ENCODE data around the gene PGAP3. TPM values are rescaled to one million over a fixed set of nuclear protein-coding genes. Genes with fewer than 3 reads are reported as not detected.
A peak's percentile ranks its signal among the peaks of the same experiment; 100 is the strongest.

The PGAP3 gene
- total and polyA plus RNA-seq, 7 experiments from 2014 or later: 13.3 to 39.9 (median 34.4) TPM

DNA sequence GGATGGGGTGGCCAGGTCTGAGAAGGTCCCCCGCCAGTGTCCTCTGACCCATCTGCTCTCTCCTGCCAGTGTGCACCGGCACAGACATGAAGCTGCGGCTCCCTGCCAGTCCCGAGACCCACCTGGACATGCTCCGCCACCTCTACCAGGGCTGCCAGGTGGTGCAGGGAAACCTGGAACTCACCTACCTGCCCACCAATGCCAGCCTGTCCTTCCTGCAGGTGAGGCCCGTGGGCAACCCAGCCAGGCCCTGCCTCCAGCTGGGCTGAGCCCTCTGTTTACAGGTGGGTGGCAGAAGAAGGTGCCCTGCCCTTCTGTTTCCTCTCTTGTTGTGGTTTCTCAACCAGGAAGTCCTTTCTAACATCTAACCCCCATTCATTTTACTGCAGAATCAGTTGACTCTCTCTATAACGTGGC lies 19.1 kb upstream of the PGAP3 start:
- intact Hi-C loops (cut with micrococcal nuclease): no loop called here
- Mint-ChIP-seq H3K4me3 (peak overlapping the region; percentile 22 to 74 (median 55)), H3K27ac (peak overlapping the region in 7 of 9 donors; percentile 26 to 74 (median 42)), H3K27me3 (peaks cover 0 to 11% (median 0%) of the 10 kb centered on the region in 5 donors), H3K4me1 (peaks cover 15 to 41% (median 22%) of the 10 kb centered on the region in 7 donors), H3K9me3 (peaks cover 0 to 2% (median 0%) of the 10 kb centered on the region in 11 donors), H3K36me3 (no peaks in the 10 kb centered on the region)
- ChIA-PET CTCF (interaction anchor here (0.9 to 1.3 kb wide), 2 partner anchors 41 to 85 kb away, joined by 3 read pairs; no protein-coding TSS in a partner anchor), POLR2A (interaction anchor here (1.0 to 1.9 kb wide), 4 partner anchors 11 to 36 kb away, joined by 3 to 9 read pairs (median 6); partner anchors contain the start of genes MIEN1 and PGAP3)
- Histone ChIP-seq H3K4me1 (ENCODE audit: control insufficient read depth in 2 of 2, insufficient read depth in 2 of 2, low read length in 2 of 2) (peaks cover 7 to 16% of the 10 kb centered on the region in 2 donors), H3K4me3 (ENCODE audit: low read length) (no peak overlapping the region), H3K27me3 (ENCODE audit: control insufficient read depth in 2 of 2, insufficient read depth in 2 of 2, low read length in 2 of 2) (no peaks in the 10 kb centered on the region), H3K9me3 (ENCODE audit: control insufficient read depth in 2 of 3, low read length in 3 of 3) (no peaks in the 10 kb centered on the region), H3K27ac (ENCODE audit: low read depth, low read length) (no peak overlapping the region), H3K36me3 (ENCODE audit: control insufficient read depth in 2 of 3, insufficient read depth in 3 of 3, low read length in 3 of 3) (no peaks in the 10 kb centered on the region)
- DNase-seq: peak in 6 of 9 donors; percentile 11 to 39 (median 24)
- peak; percentile 54 for ATAC-seq

DNA sequence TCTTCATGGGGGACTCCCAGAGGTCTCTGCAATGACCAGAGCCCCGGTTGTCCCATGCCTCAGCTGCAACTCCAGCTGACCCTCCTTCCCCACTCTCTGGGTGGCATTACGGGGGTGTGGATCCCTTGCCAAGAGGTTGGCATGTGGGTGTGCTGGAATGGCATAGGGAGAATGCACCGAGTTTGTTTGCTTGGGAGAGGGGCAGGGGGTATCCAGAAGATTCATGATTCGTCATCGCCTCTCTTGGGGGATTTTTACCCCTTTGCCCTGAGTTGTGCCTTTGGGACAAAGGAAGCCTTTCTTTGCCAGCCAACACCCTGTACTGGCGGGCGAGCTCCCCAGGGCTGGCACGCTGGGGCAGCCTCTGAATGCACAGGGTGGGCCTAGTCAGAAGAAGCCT lies 18.5 kb upstream of the PGAP3 start:
- H3K27ac Mint-ChIP-seq: peak overlapping the region in 3 of 9 donors; percentile 42 to 73 (median 72)
- H3K36me3 Mint-ChIP-seq: no peaks in the 10 kb centered on the region
- H3K27me3 Mint-ChIP-seq: peaks cover 4 to 15% (median 5%) of the 10 kb centered on the region in 5 donors
- H3K4me3 ChIP-seq (ENCODE audit: low read length): no peak overlapping the region
- no peak for ATAC-seq
- POLR2A ChIA-PET: interaction anchor here (1.0 to 1.9 kb wide), 3 partner anchors 10 to 24 kb away, joined by 4 to 9 read pairs (median 7); partner anchors contain the start of genes MIEN1 and PGAP3
- peaks cover 7 to 16% of the 10 kb centered on the region in 2 donors for H3K4me1 ChIP-seq (ENCODE audit: control insufficient read depth in 2 of 2, insufficient read depth in 2 of 2, low read length in 2 of 2)
- no peaks in the 10 kb centered on the region for H3K27me3 ChIP-seq (ENCODE audit: control insufficient read depth in 2 of 2, insufficient read depth in 2 of 2, low read length in 2 of 2)
- no peak overlapping the region for H3K27ac ChIP-seq (ENCODE audit: low read depth, low read length)
- intact Hi-C loops (cut with micrococcal nuclease): no loop called here
- H3K36me3 ChIP-seq (ENCODE audit: control insufficient read depth in 2 of 3, insufficient read depth in 3 of 3, low read length in 3 of 3): no peaks in the 10 kb centered on the region
- no peak for DNase-seq
- H3K9me3 ChIP-seq (ENCODE audit: control insufficient read depth in 2 of 3, low read length in 3 of 3): no peaks in the 10 kb centered on the region
- peaks cover 15 to 41% (median 22%) of the 10 kb centered on the region in 7 donors for H3K4me1 Mint-ChIP-seq
- CTCF ChIA-PET: interaction anchor here (0.6 to 1.3 kb wide), 4 partner anchors 40 to 116 kb away, joined by 3 read pairs; no protein-coding TSS in a partner anchor
- H3K4me3 Mint-ChIP-seq: peak overlapping the region in 3 of 10 donors; percentile 49 to 74 (median 54)
- H3K9me3 Mint-ChIP-seq: peaks cover 0 to 2% (median 0%) of the 10 kb centered on the region in 11 donors

DNA sequence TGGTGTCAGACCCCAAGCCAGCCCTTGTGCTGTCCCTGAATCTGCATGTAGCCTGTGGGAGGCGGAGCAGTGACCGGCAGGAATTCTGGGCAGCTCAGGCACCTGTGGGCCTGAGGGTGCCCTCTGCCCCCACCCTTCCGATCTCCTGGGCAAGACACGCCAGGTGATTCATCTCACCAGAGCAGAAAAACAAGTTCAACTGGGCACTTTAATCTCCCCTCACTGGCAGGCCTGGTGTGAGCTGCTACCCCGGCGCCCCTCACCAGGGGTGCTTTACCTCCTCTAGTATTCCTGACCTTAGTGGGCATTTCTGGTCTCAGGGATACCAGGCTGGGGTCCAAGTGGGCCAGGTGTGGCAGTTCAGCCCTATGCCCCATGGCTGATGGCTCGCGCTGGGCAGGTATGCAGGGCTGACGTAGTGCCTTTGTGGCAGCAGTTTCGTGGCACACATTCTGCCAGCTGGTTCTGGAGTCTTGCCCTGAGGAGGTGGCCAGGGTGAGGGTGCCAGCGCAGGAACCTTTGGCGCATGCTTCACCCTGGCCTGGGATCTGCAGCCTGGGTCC lies 18.0 kb upstream of the PGAP3 start:
- Histone ChIP-seq H3K4me3 (ENCODE audit: low read length) (no peak overlapping the region), H3K36me3 (ENCODE audit: control insufficient read depth in 2 of 3, insufficient read depth in 3 of 3, low read length in 3 of 3) (no peaks in the 10 kb centered on the region), H3K9me3 (ENCODE audit: control insufficient read depth in 2 of 3, low read length in 3 of 3) (no peaks in the 10 kb centered on the region), H3K27ac (ENCODE audit: low read depth, low read length) (no peak overlapping the region), H3K27me3 (ENCODE audit: control insufficient read depth in 2 of 2, insufficient read depth in 2 of 2, low read length in 2 of 2) (peaks cover 0 to 4% of the 10 kb centered on the region in 2 donors), H3K4me1 (ENCODE audit: control insufficient read depth in 2 of 2, insufficient read depth in 2 of 2, low read length in 2 of 2) (peaks cover 7 to 16% of the 10 kb centered on the region in 2 donors)
- Mint-ChIP-seq H3K9me3 (peaks cover 0 to 2% (median 0%) of the 10 kb centered on the region in 11 donors), H3K4me1 (peaks cover 15 to 45% (median 25%) of the 10 kb centered on the region in 7 donors), H3K27ac (peak overlapping the region in 1 of 9 donors; percentile 42), H3K27me3 (peaks cover 9 to 21% (median 10%) of the 10 kb centered on the region in 5 donors), H3K36me3 (no peaks in the 10 kb centered on the region), H3K4me3 (no peak overlapping the region)
- POLR2A ChIA-PET: interaction anchor here (0.7 to 1.9 kb wide), 2 partner anchors 24 to 156 kb away, joined by 3 to 7 read pairs; partner anchors contain the start of gene MIEN1
- ATAC-seq (no peak), DNase-seq (no peak)
- intact Hi-C loops (cut with micrococcal nuclease): no loop called here
- CTCF ChIA-PET: interaction anchor here (0.6 kb wide), 2 partner anchors 82 to 116 kb away, joined by 3 read pairs; no protein-coding TSS in a partner anchor

DNA sequence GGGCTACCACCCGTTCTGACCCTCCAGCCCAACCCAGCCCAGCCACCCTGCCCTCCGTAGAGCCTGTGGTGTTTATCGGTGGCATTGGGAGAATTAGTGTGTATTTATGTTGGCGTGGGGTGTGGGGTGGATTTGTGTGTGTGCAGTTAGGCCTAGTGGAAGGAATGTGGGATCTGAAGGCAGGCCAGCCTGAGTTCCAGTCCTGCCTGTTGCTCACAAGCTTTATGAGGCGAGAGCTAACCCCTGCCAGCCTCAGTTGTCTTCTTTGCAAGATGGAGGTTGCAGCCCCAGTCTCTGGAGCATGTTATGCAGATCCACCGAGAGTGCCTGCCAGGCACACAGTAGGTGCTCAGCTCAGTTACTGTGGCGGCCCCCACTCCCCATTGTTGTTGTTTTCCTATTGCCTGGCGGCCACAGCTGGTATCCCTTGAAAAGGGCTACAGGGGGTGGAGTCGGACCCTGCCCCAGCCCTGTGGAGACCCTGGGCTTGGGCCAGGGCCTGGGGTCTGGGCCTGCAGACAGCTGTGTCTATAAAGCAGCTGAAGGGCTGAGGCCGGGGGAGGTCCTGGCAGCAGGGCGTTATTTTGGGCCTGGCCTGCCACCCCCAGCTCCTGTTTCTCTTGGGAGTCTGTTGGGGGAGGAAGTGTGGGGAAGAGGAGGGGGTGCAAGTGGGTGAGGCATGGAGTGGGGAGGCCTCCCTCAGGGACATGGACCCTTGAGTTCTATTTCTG lies 17.1 kb upstream of the PGAP3 start:
- Histone ChIP-seq H3K4me1 (ENCODE audit: control insufficient read depth in 2 of 2, insufficient read depth in 2 of 2, low read length in 2 of 2) (peaks cover 7 to 16% of the 10 kb centered on the region in 2 donors), H3K27me3 (ENCODE audit: control insufficient read depth in 2 of 2, insufficient read depth in 2 of 2, low read length in 2 of 2) (peaks cover 0 to 4% of the 10 kb centered on the region in 2 donors), H3K4me3 (ENCODE audit: low read length) (no peak overlapping the region), H3K36me3 (ENCODE audit: control insufficient read depth in 2 of 3, insufficient read depth in 3 of 3, low read length in 3 of 3) (no peaks in the 10 kb centered on the region), H3K9me3 (ENCODE audit: control insufficient read depth in 2 of 3, low read length in 3 of 3) (no peaks in the 10 kb centered on the region), H3K27ac (ENCODE audit: low read depth, low read length) (no peak overlapping the region)
- no peak for ATAC-seq
- no peak for DNase-seq
- peak overlapping the region in 1 of 10 donors; percentile 43 for H3K4me3 Mint-ChIP-seq
- ChIA-PET POLR2A (interaction anchor here (0.7 to 1.4 kb wide), 2 partner anchors 25 to 157 kb away, joined by 3 read pairs; partner anchors contain the start of gene MIEN1), CTCF (no interaction called here)
- peaks cover 15 to 48% (median 26%) of the 10 kb centered on the region in 7 donors for H3K4me1 Mint-ChIP-seq
- peaks cover 10 to 26% (median 14%) of the 10 kb centered on the region in 5 donors for H3K27me3 Mint-ChIP-seq
- no peaks in the 10 kb centered on the region for H3K36me3 Mint-ChIP-seq
- intact Hi-C loops (cut with micrococcal nuclease): no loop called here
- no peak overlapping the region for H3K27ac Mint-ChIP-seq
- peaks cover 0 to 2% (median 0%) of the 10 kb centered on the region in 11 donors for H3K9me3 Mint-ChIP-seq

DNA sequence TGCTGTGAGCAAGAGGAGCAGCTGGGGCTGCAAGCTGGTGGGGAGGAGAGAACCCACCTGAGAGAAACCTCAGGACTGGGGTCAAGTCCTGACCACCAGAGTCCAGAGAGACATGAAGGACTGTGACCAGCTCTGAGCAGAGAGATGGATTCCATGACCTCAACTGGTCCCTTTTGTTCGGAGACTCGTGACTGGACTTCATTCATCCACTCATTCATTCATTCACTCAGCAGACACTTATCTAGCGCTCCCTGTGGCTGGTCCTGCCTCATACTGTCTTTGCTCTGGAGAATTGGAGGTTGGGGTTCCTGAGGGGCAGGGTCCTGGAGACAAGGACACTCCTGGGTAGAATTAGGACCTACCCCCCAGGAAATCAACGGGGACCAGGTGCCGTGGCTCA lies 16.1 kb upstream of the PGAP3 start:
- peaks cover 0 to 6% (median 0%) of the 10 kb centered on the region in 5 donors for H3K36me3 Mint-ChIP-seq
- DNase-seq: no peak
- no peak overlapping the region for H3K4me3 Mint-ChIP-seq
- peaks cover 21 to 36% (median 24%) of the 10 kb centered on the region in 5 donors for H3K27me3 Mint-ChIP-seq
- no peak overlapping the region for H3K27ac Mint-ChIP-seq
- Histone ChIP-seq H3K27ac (ENCODE audit: low read depth, low read length) (no peak overlapping the region), H3K4me1 (ENCODE audit: control insufficient read depth in 2 of 2, insufficient read depth in 2 of 2, low read length in 2 of 2) (peaks cover 7 to 16% of the 10 kb centered on the region in 2 donors), H3K36me3 (ENCODE audit: control insufficient read depth in 2 of 3, insufficient read depth in 3 of 3, low read length in 3 of 3) (no peaks in the 10 kb centered on the region), H3K9me3 (ENCODE audit: control insufficient read depth in 2 of 3, low read length in 3 of 3) (no peaks in the 10 kb centered on the region), H3K27me3 (ENCODE audit: control insufficient read depth in 2 of 2, insufficient read depth in 2 of 2, low read length in 2 of 2) (peaks cover 3 to 14% of the 10 kb centered on the region in 2 donors), H3K4me3 (ENCODE audit: low read length) (no peak overlapping the region)
- peaks cover 0 to 2% (median 0%) of the 10 kb centered on the region in 11 donors for H3K9me3 Mint-ChIP-seq
- ChIA-PET CTCF (no interaction called here), POLR2A (interaction anchor here (0.6 to 1.4 kb wide), 2 partner anchors 24 to 26 kb away, joined by 3 read pairs; partner anchors contain the start of gene MIEN1)
- intact Hi-C loops (cut with micrococcal nuclease): no loop called here
- no peak for ATAC-seq
- peaks cover 17 to 46% (median 29%) of the 10 kb centered on the region in 7 donors for H3K4me1 Mint-ChIP-seq
